NCI-H2107 treated with DMSO at 0.1 percent for 48 hours (cell line): ENCODE measurements around the gene LRP1.

Experiments used
- DNase-seq: peaks from one replicate; lab custom pipeline; 2025; ENCODE audit not compliant: unreplicated experiment; lab: John Stamatoyannopoulos, UW

The LRP1 gene

GRCh38 chr12:57233357-57234232 is 105.3 kb downstream of the LRP1 start:
- DNase-seq: no peak

- DNase-seq: no peak
Observed at GRCh38 chr12:57234233-57234570, 105.9 kb downstream of the LRP1 start.

- peak; percentile 73 for DNase-seq
Observed at GRCh38 chr12:57234571-57235016, 106.3 kb downstream of the LRP1 start.

GRCh38 chr12:57235017-57235727 is 106.9 kb downstream of the LRP1 start:
- peak; percentile 73 for DNase-seq

- no peak for DNase-seq
Observed at GRCh38 chr12:57235728-57236131, 107.4 kb downstream of the LRP1 start.

GRCh38 chr12:57236201-57236924 is 108.1 kb downstream of the LRP1 start:
- DNase-seq: no peak

- no peak for DNase-seq
Observed at GRCh38 chr12:57236925-57237595, 108.8 kb downstream of the LRP1 start.

GRCh38 chr12:57237596-57237931 is 109.3 kb downstream of the LRP1 start:
- peak; percentile 84 for DNase-seq

GRCh38 chr12:57237932-57238853 is 109.9 kb downstream of the LRP1 start:
- DNase-seq: no peak

- DNase-seq: peak; percentile 85
Observed at GRCh38 chr12:57238854-57239554, 110.7 kb downstream of the LRP1 start.

- DNase-seq: peak; percentile 52
Observed at GRCh38 chr12:57239587-57240065, 111.3 kb downstream of the LRP1 start.

GRCh38 chr12:57240066-57240921 is 112.0 kb downstream of the LRP1 start:
- DNase-seq: peak; percentile 63

- no peak for DNase-seq
Observed at GRCh38 chr12:57240926-57241401, 112.7 kb downstream of the LRP1 start.

- no peak for DNase-seq
Observed at GRCh38 chr12:57241402-57242310, 113.4 kb downstream of the LRP1 start.

GRCh38 chr12:57242329-57242690 is 114.0 kb downstream of the LRP1 start:
- peak; percentile 74 for DNase-seq

- peak; percentile 83 for DNase-seq
Observed at GRCh38 chr12:57242691-57243454, 114.6 kb downstream of the LRP1 start.
